A673 (cell line): ENCODE measurements around the gene AP3S2. TPM values are rescaled to one million over a fixed set of nuclear protein-coding genes. Genes with fewer than 3 reads are reported as not detected.

Experiments used
- BruUV-seq: library from RNA; stranded (reverse); fragments of 400-500 nt; replicated peaks from 2 replicates; lab custom pipeline; 2021; lab: Mats Ljungman, UMichigan
- CTCF ChIA-PET: fragments of 300-600 bp; sonication (Branson Sonifier 250); formaldehyde crosslinking; loops from one replicate; lab custom pipeline; 2022; ENCODE audit warnings: antibody characterized with exemption; lab: Charles Lee
- POLR2A ChIA-PET: fragments of 300-600 bp; sonication (Branson Sonifier 250); formaldehyde crosslinking; loops from one replicate; lab custom pipeline; 2022; ENCODE audit warnings: antibody characterized with exemption; ENCODE audit not compliant: low non-redundant PET; lab: Charles Lee
- DNase-seq: peaks from one replicate; pipeline ENCODE4 v3.0.0-alpha.2; 2015; ENCODE audit warnings: low spot score
- H3K27ac ChIP-seq: fragments of 200-600 bp; sonication (generic); 2 replicates; pipeline ENCODE4 v1.5.1; 2016; ENCODE audit warnings: mixed run types, low read depth, mild to moderate bottlenecking, mixed read lengths, antibody characterized with exemption, low read length; ENCODE audit not compliant: poor library complexity, severe bottlenecking
- H3K27me3 ChIP-seq: fragments of 200-600 bp; sonication (generic); replicated peaks from 2 replicates; pipeline ENCODE4 v1.6.1; 2017; ENCODE audit warnings: mixed run types, low read depth, mild to moderate bottlenecking, mixed read lengths, antibody characterized with exemption, low read length; ENCODE audit not compliant: insufficient read depth, poor library complexity
- H3K36me3 ChIP-seq: fragments of 200-600 bp; sonication (generic); 2 replicates; pipeline ENCODE4 v1.6.1; 2016; ENCODE audit warnings: mixed run types, mild to moderate bottlenecking, mixed read lengths, antibody characterized with exemption, low read length; ENCODE audit not compliant: insufficient read depth, poor library complexity, severe bottlenecking
- H3K4me1 ChIP-seq: fragments of 200-600 bp; sonication (generic); 2 replicates; pipeline ENCODE4 v1.6.1; 2017; ENCODE audit warnings: mixed run types, mild to moderate bottlenecking, mixed read lengths, antibody characterized with exemption, low read length; ENCODE audit not compliant: insufficient read depth, poor library complexity, severe bottlenecking
- H3K4me3 ChIP-seq: fragments of 200-600 bp; sonication (generic); 2 replicates; pipeline ENCODE4 v1.5.1; 2016; ENCODE audit warnings: low read depth, mixed run types, mild to moderate bottlenecking, mixed read lengths, low read length; ENCODE audit not compliant: poor library complexity, severe bottlenecking
- H3K9me3 ChIP-seq: fragments of 200-600 bp; sonication (generic); 2 replicates; pipeline ENCODE4 v1.6.1; 2016; ENCODE audit warnings: mixed run types, low read depth, mild to moderate bottlenecking, mixed read lengths, antibody characterized with exemption, low read length; ENCODE audit not compliant: poor library complexity, severe bottlenecking
- CTCF ChIP-seq: fragments of 300-800, 200-600 bp; sonication (generic); conservative IDR thresholded peaks from 2 replicates; pipeline ENCODE4 v1.5.1; 2017; ENCODE audit warnings: low read depth, mild to moderate bottlenecking, antibody characterized with exemption, low read length, moderate library complexity, mixed read lengths
- EZH2 ChIP-seq: fragments of 200-600 bp; sonication (generic); IDR thresholded peaks from 2 replicates; pipeline ENCODE4 v1.6.1; 2017; ENCODE audit warnings: borderline replicate concordance, low read depth, mild to moderate bottlenecking, mixed read lengths, antibody characterized with exemption, low read length; ENCODE audit not compliant: poor library complexity, severe bottlenecking
- intact Hi-C: fragments of 100-400 bp; cut with micrococcal nuclease; formaldehyde crosslinking; loops from one replicate; pipeline ENCODE4 v1.10.0; 2022; ENCODE audit not compliant: unreplicated experiment
- total RNA-seq: library from RNA; stranded (reverse); gene quantifications from 2 replicates; pipeline ENCODE4 v1.2.3, GENCODE V29; 2021

AP3S2 gene
- total RNA-seq, 1 experiment from 2014 or later = 32.0 TPM

GRCh38 chr15:89829161-89829560 is 64.6 kb downstream of the AP3S2 start:
- no peak overlapping the region for H3K27ac ChIP-seq
- H3K4me1 ChIP-seq = no peaks in the 10 kb centered on the region
- DNase-seq = no peak
- POLR2A ChIA-PET = no interaction called here
- no peaks in the 10 kb centered on the region for H3K27me3 ChIP-seq
- intact Hi-C loops = no loop called here
- H3K9me3 ChIP-seq = no peaks in the 10 kb centered on the region
- no peak overlapping the region for H3K4me3 ChIP-seq
- no TSS peak for BruUV-seq
- no peak for TF ChIP-seq CTCF
- TF ChIP-seq EZH2 = no peak
- H3K36me3 ChIP-seq = peaks cover 8% of the 10 kb centered on the region
- CTCF ChIA-PET = no interaction called here

GRCh38 chr15:89828281-89829145 is 65.3 kb downstream of the AP3S2 start:
- no TSS peak for BruUV-seq
- H3K4me3 ChIP-seq = no peak overlapping the region
- intact Hi-C loops = no loop called here
- no peak for DNase-seq
- no peaks in the 10 kb centered on the region for H3K4me1 ChIP-seq
- peaks cover 6% of the 10 kb centered on the region for H3K36me3 ChIP-seq
- H3K27ac ChIP-seq = no peak overlapping the region
- ChIA-PET CTCF (interaction anchor here (0.6 kb wide), 1 partner anchor 55 kb away, joined by 4 read pairs; no protein-coding TSS in a partner anchor), POLR2A (no interaction called here)
- TF ChIP-seq CTCF = no peak
- no peaks in the 10 kb centered on the region for H3K27me3 ChIP-seq
- H3K9me3 ChIP-seq = no peaks in the 10 kb centered on the region

- Histone ChIP-seq H3K4me1 (no peaks in the 10 kb centered on the region), H3K4me3 (no peak overlapping the region), H3K27ac (no peak overlapping the region), H3K36me3 (no peaks in the 10 kb centered on the region), H3K27me3 (no peaks in the 10 kb centered on the region), H3K9me3 (no peaks in the 10 kb centered on the region)
- POLR2A ChIA-PET = no interaction called here
- DNase-seq = no peak
- BruUV-seq = no TSS peak
- TF ChIP-seq CTCF (no peak), EZH2 (no peak)
- intact Hi-C loops = no loop called here
- CTCF ChIA-PET = interaction anchor here (0.6 kb wide), 1 partner anchor 55 kb away, joined by 4 read pairs; no protein-coding TSS in a partner anchor
Measured at GRCh38 chr15:89827829-89828228, 66.0 kb downstream of the AP3S2 start.
